ENCODE data around the gene SARNP. TPM values are rescaled to one million over a fixed set of nuclear protein-coding genes. Genes with fewer than 3 reads are reported as not detected.

The SARNP gene
- total and polyA plus RNA-seq, 9 donors, result 48.0 to 89.3 (median 59.7) TPM

- H3K4me1 ChIP-seq (ENCODE audit: insufficient read depth), result no peaks in the 10 kb centered on the region
- H3K9me3 ChIP-seq, result no peaks in the 10 kb centered on the region
- H3K36me3 ChIP-seq, result no peaks in the 10 kb centered on the region
- no peak for DNase-seq
- intact Hi-C loops (cut with DNase I), result loop anchor here in 1 of 4 donors (10.0 kb wide), 1 partner anchor 52 kb away; the partner anchor contains the start of gene GDF11
- H3K4me3 ChIP-seq, result no peak overlapping the region
- no peaks in the 10 kb centered on the region for H3K27me3 ChIP-seq
- no peak overlapping the region for H3K27ac ChIP-seq
- TF ChIP-seq POLR2A (IDR thresholded peaks at IDR 0.05), result no peak
- TF ChIP-seq CTCF (IDR thresholded peaks at IDR 0.05), result no peak
- TF ChIP-seq EP300 (IDR thresholded peaks at IDR 0.05), result no peak
- 43 to 51% (median 47%) methylated on average over 5 of the region's 5 CpGs for WGBS, 3 donors
Observed at GRCh38 chr12:55797068-55797467, 20.5 kb downstream of the SARNP start.

GRCh38 chr12:55795950-55796349 is 21.6 kb downstream of the SARNP start:
- no peak for TF ChIP-seq EP300 (IDR thresholded peaks at IDR 0.05)
- no peak for TF ChIP-seq POLR2A (IDR thresholded peaks at IDR 0.05)
- TF ChIP-seq CTCF (IDR thresholded peaks at IDR 0.05), result no peak
- H3K4me3 ChIP-seq, result no peak overlapping the region
- no peak for DNase-seq
- intact Hi-C loops (cut with DNase I), result loop anchor here in 1 of 4 donors (10.0 kb wide), 1 partner anchor 51 kb away; the partner anchor contains the start of gene GDF11
- H3K9me3 ChIP-seq, result no peaks in the 10 kb centered on the region
- no peaks in the 10 kb centered on the region for H3K27me3 ChIP-seq
- H3K27ac ChIP-seq, result no peak overlapping the region
- H3K36me3 ChIP-seq, result no peaks in the 10 kb centered on the region
- H3K4me1 ChIP-seq (ENCODE audit: insufficient read depth), result no peaks in the 10 kb centered on the region

DNA sequence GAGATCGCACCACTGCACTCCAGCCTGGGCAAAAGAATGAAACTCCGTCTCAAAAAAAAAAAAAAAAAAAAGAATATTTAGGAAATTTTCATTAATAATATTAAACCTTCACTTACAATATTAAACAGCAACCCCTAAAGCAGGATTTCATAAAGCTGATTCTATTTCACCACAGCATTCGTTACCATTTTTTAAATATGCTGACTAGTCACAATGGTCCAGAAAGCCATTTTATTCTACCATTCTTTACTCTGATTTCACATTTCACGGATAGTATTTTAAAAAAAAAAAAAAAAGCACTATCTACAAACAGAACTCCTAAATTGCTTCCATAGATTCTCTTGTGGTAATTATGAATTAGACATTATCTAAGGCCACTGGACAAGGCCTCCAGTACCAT is 27.6 kb downstream of the SARNP start:
- Histone ChIP-seq H3K27me3 (no peaks in the 10 kb centered on the region), H3K4me1 (ENCODE audit: insufficient read depth) (no peaks in the 10 kb centered on the region), H3K9me3 (no peaks in the 10 kb centered on the region), H3K4me3 (no peak overlapping the region), H3K27ac (no peak overlapping the region), H3K36me3 (no peaks in the 10 kb centered on the region)
- TF ChIP-seq CTCF (IDR thresholded peaks at IDR 0.05) (no peak), POLR2A (IDR thresholded peaks at IDR 0.05) (no peak), EP300 (IDR thresholded peaks at IDR 0.05) (no peak)
- intact Hi-C loops (cut with DNase I), result loop anchor here in 1 of 4 donors (10.0 kb wide), 1 partner anchor 45 kb away; the partner anchor contains the start of gene GDF11
- 89 to 92% (median 91%) methylated on average over 4 of the region's 4 CpGs for WGBS, 3 donors
- DNase-seq, result no peak

- WGBS, 3 donors, result 84 to 91% (median 86%) methylated on average over 2 of the region's 2 CpGs
- TF ChIP-seq CTCF (IDR thresholded peaks at IDR 0.05), result no peak
- TF ChIP-seq POLR2A (IDR thresholded peaks at IDR 0.05), result no peak
- no peak for TF ChIP-seq EP300 (IDR thresholded peaks at IDR 0.05)
- no peak for DNase-seq
- no peak overlapping the region for H3K4me3 ChIP-seq
- H3K27me3 ChIP-seq, result no peaks in the 10 kb centered on the region
- H3K27ac ChIP-seq, result no peak overlapping the region
- no peaks in the 10 kb centered on the region for H3K4me1 ChIP-seq (ENCODE audit: insufficient read depth)
- no peaks in the 10 kb centered on the region for H3K9me3 ChIP-seq
- intact Hi-C loops (cut with DNase I), result no loop called here
- H3K36me3 ChIP-seq, result no peaks in the 10 kb centered on the region
Observed at GRCh38 chr12:55789171-55789570, 28.4 kb downstream of the SARNP start.
